Uterine smooth muscle cell (primary cell): ENCODE results near the gene IL17RA. TPM values are rescaled to one million over a fixed set of nuclear protein-coding genes. Genes with fewer than 3 reads are reported as not detected.

Source experiments
- total RNA-seq: library from RNA; depleted of rRNA; stranded (reverse); fragments of >200 nt; gene quantifications from 2 replicates; pipeline ENCODE4 v1.2.3, GENCODE V29; 2014

IL17RA gene
- 6.2 and 7.7 TPM in 2 replicates for total RNA-seq

GRCh38 chr22:17084554-17085276, at the start of gene IL17RA:
TSS of gene IL17RA (plus strand) at chr22:17085000. CDS start at chr22:17085092, 92 bp downstream.

GRCh38 chr22:17121233-17122195, 36.7 kb downstream of the IL17RA start, which contains the start of gene TMEM121B:
TSS of gene TMEM121B (minus strand) at chr22:17121360. CDS start at chr22:17121127, 233 bp downstream.

GRCh38 chr22:17158568-17159503, 74.0 kb downstream of the IL17RA start, which contains the start of gene HDHD5:
TSS of gene HDHD5 (minus strand) at chr22:17159277. CDS start at chr22:17159251, 26 bp downstream.

Other genes starting within 250 kb of the IL17RA start
- gene GAB4, start 76.8 kb upstream of the IL17RA start, total RNA-seq: not detected in 2 replicates
- under 0.01 and 0.11 TPM in 2 replicates for gene TMEM121B, start 36.4 kb downstream of the IL17RA start, total RNA-seq
- 36.0 and 41.7 TPM in 2 replicates for gene HDHD5, start 74.3 kb downstream of the IL17RA start, total RNA-seq
- gene ADA2, start 134.4 kb downstream of the IL17RA start, total RNA-seq: 5.6 and 13.1 TPM in 2 replicates